Measurements from ENCODE around the gene TPBG.

The TPBG gene, protein sequence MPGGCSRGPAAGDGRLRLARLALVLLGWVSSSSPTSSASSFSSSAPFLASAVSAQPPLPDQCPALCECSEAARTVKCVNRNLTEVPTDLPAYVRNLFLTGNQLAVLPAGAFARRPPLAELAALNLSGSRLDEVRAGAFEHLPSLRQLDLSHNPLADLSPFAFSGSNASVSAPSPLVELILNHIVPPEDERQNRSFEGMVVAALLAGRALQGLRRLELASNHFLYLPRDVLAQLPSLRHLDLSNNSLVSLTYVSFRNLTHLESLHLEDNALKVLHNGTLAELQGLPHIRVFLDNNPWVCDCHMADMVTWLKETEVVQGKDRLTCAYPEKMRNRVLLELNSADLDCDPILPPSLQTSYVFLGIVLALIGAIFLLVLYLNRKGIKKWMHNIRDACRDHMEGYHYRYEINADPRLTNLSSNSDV

DNA sequence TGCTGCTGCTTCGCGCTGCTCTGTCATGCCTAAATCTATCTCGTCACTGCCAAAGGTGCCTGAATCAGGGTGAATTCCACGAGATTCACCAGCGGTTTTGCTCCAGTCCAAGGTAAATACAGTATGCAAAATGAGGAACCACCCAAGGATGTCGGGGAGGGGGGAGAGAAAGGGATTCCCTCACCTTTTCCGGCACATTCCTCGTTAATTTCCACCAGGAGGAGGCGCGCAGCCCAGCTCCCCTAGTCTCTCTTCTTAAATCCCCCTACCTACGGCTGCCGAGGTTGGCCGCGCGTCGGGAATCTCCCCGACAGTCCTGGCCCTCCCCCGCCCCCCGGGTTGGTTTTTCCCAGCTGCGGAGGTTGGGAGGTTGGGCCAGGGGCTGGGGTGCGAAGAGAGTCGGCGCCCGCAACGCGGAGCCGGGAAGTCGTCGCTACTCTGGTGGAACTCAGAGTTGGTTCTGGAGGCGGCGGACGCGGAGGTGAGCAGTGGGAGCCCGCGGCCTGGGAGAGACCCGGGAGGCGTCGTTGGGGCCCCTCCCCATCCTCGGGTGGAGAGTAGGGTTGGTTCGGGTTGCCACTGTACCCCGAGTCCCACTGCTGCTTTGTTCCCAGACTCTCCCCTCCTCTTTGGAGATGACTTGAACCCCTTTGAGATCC lies at the start of gene TPBG:
TPBG (plus strand) TSS at position 390 of the 659 bp plus-strand sequence. CDS start 1,145 bp downstream, outside the sequence.
- DNase-seq (ENCODE audit: extremely low read depth in 1 of 2, low read depth in 1 of 2) = no peak

DNA sequence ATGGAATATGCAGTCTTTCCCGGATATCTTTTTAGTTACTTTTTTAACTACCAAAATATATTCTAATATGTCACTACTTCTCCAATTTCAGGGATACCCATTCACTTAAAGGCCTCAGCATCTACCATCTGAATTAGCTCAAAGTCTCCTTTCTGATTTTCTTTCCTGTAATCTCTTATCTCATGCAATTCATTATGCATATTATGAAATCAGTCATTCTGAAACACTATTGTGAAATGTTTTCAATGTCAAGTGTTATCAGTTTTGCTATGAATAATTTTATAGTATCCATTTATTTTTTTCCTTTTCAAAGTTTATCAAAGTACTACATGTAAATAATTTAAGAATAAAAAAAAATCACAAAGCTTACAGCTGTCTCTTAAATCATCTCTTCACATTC lies 41.2 kb upstream of the TPBG start:
- no peak for DNase-seq (ENCODE audit: extremely low read depth in 1 of 2, low read depth in 1 of 2)

DNA sequence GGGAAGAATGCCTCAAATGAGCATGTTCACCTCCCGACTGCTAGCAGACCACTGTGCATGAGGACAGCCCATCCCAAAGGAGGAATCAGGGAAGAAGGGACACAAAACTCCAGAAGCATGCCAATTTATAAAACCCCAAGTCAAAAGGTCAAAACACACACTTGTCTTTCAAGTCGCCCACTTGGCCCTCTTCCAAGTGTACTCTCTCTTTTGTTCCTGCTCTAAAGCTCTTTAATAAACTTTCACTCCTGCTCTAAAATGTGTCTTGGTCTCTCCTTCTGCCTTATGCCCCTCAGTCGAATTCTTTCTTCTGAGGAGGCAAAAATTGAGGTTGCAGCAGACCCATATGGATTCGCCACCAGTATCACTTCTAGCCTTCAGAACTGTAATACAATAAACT lies 33.9 kb upstream of the TPBG start:
- no peak for DNase-seq (ENCODE audit: extremely low read depth in 1 of 2, low read depth in 1 of 2)

DNA sequence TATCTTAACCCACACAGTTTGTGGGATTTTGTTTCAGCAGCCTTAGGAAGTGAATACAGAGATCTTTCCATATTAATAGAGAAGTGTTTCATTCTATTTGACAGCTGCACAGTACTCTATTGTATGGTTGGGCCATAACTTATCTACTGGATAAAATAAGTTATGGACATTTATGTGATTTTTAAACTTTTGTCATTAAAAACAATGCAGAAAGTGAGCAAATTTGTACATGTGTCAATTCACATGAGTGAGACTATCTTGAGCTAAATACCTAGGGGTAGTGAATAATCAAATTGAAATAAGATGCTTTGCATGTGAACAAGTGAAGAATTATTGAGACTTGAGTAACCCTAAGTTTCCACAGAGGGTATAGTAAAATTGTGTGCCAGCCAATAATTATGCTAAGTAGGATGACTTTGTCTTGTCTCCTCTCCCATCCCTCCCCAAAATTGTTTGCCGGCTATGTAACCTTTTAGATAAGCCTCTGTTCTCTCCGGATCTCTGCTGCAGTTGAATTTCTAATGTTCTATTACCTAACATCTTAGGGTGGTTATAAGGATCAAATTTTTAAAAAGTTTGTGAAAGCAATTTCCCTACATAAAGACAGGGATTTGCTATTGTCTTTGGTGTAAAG lies 33.3 kb upstream of the TPBG start:
- DNase-seq (ENCODE audit: extremely low read depth in 1 of 2, low read depth in 1 of 2) = no peak

DNA sequence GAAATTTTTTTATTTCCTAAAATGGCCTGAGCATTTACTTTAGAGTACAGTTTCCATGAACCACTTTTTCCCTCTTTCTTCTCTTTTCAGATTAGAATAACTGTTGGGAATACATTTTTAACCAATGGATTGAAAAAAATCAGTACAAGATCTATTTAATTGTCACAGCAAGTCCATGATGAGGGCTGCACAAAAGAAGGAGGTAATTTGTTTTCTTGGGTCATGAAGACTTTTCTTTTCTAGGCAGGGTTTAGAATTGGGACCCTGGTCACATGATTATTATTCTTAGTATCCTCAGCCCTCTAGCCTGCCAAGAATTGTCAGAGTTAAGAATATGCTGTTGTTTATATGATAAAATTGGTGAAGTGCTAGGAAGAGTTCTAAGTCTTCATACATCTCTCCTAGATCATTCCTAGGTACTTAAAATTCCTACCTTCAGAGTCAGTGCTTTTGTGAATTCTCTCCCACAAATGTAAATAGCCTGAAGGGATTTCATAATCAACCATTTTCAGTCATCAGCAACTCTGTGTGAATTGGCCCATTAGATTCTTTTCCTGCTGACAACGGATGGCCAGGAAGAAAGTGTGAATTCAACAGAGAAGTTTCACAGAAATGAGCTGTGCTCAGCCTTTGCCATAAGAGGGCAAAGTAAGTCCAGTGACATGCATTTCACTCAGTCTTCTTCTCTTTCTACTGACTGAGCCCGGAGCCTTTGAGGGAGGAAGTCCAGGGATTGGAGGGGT lies 32.4 kb upstream of the TPBG start:
- no peak for DNase-seq (ENCODE audit: extremely low read depth in 1 of 2, low read depth in 1 of 2)

DNA sequence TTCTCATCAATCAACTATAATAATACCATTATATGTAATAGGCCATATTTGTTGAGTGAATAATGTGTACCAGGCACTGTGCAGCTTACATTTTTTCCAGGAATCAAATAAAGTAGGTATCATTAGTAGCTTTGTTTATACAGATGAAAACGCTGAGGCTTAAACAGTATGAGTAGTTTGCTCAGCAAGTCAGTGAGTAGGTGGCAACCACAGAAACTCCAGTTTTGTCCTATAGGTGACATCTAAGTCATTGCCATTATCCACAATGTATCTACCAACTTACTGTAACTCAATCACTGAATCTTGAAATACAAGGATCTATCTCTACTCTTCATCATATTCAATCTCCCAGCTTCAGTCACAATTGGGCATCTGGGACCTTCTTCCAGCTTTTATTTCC lies 29.8 kb upstream of the TPBG start:
- no peak for DNase-seq (ENCODE audit: extremely low read depth in 1 of 2, low read depth in 1 of 2)

DNA sequence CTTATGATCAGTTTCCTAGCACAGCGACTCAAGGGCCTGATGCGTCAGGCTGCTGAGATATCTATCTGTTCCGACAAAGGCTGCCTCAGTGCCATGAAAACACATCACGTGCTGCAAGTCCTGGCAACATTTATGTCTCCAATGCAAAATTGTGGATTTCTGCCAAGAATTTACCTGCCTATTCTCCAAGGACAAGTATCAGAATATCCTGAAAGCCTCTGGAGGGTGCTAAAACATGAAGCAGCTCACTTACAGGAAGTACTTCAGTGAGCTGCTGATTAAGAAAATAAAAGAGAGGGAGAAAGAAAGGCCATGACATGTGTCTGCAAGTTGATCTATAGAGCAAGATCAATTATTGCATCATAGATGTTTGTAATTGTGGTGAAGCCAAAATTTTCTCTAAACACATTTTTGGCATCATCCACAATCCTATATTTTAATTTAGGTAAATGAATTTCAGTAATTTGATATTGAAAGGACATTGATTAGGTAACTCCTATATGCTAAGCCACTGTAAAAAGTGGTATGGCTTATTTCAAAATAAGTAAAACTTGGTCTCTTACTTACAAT lies 25.8 kb upstream of the TPBG start:
- no peak for DNase-seq (ENCODE audit: extremely low read depth in 1 of 2, low read depth in 1 of 2)

DNA sequence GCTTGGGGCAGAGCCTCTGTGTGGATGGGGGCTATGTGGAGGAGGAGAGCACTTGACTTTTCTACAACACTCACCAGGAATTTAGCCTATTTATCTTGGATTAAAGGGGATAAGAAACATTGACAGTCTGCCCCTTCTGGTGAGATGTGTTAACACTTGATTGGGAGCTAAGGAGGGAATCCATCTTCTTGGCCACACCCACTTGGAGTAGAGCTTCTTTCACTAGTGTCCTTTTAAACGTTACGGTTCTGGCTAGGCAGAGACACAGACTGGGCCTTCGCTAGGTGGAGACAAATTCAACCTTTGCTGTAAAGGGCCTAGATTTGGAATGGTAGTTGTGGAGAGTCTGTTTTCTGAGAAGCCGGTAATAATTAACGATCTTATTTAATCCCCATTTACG lies 15.5 kb upstream of the TPBG start:
- DNase-seq (ENCODE audit: extremely low read depth in 1 of 2, low read depth in 1 of 2) = no peak

DNA sequence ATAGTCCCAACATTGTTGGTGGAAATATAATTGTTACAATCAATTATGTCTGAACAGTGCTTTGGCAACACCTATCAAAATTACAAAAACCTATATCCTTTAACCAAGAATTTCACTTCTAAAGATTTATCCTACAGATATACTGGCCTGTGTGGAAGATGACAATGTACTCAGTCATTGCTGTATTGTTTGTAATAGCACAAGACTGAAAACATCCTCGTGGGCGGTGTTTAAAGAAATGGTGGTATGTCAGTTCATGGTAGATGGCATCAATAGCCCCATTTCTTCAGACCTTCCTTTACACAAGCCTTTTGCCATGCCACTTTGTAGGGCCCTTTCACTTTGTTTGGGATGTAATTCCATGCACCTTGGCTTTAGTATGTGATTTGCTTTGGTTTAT lies 9.8 kb upstream of the TPBG start:
- no peak for DNase-seq (ENCODE audit: extremely low read depth in 1 of 2, low read depth in 1 of 2)

DNA sequence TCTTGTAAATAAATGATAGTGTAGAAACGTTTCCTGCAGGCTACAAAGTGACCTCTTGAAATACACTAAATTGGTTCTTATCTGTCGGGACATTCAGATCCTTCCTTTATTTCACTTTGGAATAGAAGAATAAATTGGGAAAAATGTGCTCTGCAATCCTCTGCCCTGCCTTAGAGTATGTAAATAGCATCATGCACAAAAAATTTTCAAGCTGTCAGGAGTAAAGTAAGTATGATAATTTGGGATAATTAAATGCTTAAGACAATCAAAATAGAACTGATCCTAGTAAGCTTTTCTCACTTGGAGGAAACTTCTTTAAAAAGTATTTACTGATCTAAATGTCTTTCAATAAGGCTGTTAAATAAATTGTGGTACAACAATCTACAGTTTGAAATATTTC lies 3.1 kb upstream of the TPBG start:
- no peak for DNase-seq (ENCODE audit: extremely low read depth in 1 of 2, low read depth in 1 of 2)

DNA sequence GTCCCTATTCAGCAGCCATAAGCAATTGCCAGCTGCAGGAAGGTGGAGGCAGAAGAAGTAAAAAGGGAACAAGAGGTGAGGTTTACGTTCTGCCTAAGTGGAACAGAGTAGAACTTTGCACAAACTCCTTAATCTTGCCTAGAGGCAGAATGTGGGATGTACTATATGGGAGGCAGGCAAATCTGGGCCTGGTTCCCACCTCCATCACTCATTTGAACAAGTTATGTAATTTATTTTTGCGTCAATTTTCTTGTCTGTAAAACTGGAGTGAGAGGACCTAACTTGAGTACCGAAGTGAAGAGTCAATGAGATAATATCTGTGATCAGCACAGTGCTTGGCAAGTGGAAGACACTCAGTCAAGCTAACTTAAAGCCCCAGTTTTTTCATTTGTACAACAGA lies 2.0 kb upstream of the TPBG start:
- no peak for DNase-seq (ENCODE audit: extremely low read depth in 1 of 2, low read depth in 1 of 2)

DNA sequence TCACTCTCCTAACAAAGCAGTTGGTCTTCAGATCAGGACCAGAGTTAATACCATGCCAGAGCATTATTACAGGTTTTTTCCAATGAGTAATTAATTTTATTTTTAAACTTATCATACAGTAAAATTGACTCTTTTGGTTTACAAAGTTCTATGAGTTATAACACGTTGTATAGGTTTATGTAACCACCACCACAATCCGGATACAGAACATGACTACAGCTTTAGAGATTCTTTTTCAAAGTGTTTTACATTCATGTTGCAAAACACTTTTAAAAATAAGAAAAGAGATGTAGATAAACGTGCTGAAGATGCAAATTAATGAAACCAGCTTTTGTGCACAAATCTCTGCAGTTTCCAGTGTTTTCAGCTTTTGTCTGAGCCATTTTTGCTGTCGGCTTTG lies 1.5 kb upstream of the TPBG start:
- no peak for DNase-seq (ENCODE audit: extremely low read depth in 1 of 2, low read depth in 1 of 2)

DNA sequence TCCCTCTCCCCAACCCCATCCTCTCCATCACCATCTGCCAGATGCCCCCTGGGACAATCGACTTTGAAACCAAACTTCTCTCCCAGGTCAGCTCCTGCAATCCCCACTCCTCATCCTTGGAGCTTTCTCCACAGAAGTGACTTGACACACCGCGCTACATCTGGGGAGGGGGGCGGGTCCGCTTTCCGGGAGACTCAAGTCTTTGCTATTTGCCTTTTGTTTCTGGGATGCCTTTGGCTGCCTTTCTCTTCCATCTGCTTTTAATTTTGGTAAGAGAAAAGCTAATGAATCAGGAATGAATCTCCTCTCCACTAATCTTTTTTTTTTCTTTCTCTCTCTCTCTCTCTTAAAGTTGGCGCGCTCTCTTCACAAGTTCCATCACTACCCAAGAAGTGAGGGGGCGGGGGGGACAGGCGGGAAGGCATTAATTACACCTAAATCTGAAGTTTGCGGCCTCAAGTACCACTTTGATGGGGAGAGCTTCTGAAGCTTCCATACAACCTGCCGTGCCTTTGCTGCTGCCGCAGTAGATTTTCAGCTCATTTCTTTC lies 664 bp upstream of the TPBG start:
- DNase-seq (ENCODE audit: extremely low read depth in 1 of 2, low read depth in 1 of 2) = no peak

DNA sequence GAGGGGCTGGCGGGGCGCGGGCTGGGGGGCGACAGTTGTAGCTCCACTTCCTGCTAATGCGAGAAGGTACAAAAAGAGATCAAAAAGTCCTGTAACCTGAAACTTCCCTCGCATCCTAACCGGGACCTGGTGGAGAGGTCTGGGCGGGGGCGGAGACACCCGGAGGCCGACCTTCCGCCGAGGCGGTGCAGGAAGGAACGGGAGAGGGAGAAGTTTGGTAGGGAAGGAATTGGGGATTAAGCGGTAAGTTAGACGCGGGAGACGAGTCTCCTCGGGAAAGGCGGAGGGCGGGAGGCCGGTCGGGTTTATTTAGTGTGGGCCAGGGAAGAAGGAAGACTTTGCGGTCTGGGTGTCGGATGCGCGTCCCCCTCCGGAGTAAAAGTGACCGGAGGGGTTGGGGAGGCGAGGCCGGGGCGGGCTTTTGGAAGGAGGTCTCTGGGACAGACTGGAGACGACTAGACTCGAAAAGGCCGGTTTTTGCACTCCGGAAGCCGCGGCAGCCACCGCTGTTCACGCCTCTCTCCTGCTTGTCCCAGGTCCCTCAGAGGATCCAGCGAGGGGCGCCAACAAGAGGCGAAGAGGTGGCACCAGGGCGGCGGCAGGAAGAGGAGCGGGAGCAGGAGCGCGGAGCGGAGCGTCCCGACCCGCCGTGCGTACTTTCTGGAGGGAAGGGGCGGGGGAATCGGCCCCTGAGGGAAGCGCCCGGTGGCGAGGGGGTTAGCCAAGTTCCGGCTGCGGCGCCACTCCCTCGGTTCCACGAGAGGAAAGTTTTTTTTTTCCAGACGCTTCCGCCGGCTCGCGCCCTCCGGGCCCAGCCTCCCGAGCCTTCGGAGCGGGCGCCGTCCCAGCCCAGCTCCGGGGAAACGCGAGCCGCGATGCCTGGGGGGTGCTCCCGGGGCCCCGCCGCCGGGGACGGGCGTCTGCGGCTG lies 734 bp downstream of the TPBG start:
- no peak for DNase-seq (ENCODE audit: extremely low read depth in 1 of 2, low read depth in 1 of 2)

DNA sequence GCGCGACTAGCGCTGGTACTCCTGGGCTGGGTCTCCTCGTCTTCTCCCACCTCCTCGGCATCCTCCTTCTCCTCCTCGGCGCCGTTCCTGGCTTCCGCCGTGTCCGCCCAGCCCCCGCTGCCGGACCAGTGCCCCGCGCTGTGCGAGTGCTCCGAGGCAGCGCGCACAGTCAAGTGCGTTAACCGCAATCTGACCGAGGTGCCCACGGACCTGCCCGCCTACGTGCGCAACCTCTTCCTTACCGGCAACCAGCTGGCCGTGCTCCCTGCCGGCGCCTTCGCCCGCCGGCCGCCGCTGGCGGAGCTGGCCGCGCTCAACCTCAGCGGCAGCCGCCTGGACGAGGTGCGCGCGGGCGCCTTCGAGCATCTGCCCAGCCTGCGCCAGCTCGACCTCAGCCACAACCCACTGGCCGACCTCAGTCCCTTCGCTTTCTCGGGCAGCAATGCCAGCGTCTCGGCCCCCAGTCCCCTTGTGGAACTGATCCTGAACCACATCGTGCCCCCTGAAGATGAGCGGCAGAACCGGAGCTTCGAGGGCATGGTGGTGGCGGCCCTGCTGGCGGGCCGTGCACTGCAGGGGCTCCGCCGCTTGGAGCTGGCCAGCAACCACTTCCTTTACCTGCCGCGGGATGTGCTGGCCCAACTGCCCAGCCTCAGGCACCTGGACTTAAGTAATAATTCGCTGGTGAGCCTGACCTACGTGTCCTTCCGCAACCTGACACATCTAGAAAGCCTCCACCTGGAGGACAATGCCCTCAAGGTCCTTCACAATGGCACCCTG lies 1.6 kb downstream of the TPBG start:
- no peak for DNase-seq (ENCODE audit: extremely low read depth in 1 of 2, low read depth in 1 of 2)

DNA sequence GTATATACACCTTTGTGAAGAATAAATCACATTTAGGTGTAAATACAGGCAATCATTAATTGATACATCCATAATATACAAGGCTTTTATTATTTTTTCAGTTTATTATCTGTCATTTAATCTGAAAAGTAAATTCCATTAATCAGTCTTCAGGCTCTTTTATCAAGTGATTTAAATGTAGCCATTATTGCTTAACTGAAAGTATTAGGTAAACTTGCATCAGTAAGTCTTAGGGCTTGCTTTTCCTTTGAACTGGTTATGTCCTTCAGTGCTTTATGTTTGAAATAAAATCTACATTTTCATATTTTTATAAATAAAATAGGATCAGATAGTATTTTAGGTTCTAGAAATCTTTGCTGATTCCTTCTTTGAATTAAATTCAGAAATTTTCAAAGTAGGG lies 4.1 kb downstream of the TPBG start:
- DNase-seq (ENCODE audit: extremely low read depth in 1 of 2, low read depth in 1 of 2) = no peak

DNA sequence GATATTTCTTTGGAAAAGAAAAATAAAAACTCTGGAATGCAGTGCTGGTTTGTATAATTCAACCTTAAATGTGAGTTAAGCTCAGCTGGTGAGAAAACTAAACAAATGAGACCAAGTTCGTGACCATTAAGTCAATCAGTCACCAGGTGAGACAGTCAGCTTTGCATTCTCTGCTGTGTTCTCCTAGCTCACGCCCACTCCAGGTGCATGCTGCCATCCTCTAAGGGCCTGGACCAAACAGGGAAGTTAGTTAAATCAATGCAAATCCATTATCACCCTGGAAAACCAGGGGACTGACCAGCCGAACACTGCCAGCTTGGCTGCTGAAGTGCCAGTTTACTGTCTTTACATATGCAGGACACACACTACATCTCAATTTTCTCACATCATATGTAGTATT lies 7.2 kb downstream of the TPBG start:
- no peak for DNase-seq (ENCODE audit: extremely low read depth in 1 of 2, low read depth in 1 of 2)

DNA sequence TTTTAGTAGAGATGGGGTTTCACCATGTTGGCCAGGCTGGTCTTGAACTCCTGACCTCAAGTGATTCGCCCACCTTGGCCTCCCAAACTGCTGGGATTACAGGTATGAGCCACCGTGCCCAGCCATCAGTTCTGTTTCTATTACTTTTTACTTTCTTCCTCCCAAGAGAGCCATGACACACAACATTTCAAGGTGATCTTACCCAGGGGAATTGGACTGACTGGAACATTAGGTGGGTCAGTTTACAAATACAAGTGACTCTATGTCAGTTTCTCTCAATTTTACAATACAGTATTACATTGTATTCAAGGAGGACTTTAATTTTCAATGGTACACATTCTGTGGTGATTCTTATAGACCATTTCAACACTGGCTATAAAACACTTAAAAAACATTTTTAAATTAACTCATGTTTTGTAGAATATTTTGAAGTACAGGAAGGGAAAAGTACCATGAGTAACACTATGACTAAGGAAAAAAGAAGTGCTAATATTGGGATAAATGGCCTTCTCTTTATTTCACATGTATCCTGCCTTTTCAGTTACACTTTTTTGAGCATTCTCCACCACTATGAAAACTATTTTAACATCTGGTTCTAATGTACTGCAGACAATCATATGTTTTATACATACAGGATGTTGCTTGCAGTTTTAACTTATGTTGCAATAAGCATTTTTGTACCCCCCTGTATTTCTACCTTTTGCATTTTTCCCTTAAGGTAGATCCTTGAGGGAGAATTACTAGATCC lies 8.4 kb downstream of the TPBG start:
- DNase-seq (ENCODE audit: extremely low read depth in 1 of 2, low read depth in 1 of 2) = no peak
